Stimulated activated naive CD8-positive, alpha-beta T cell treated with anti-CD3 and anti-CD28 coated beads, Interleukin-15, amount 100 ng/mL, for 72 hours (primary cell): ENCODE data around the gene C11orf52.
A peak's percentile ranks its signal among the peaks of the same experiment; 100 is the strongest.
"Not testable (repeated sequence)": the region's sequence is repeated elsewhere in the genome, so short reads cannot be mapped to it uniquely, and the experiment has no call there.

Experiments used
- ATAC-seq: fragments of 150-1000 bp; cut with Tn5 transposase; 2 replicates; pipeline ENCODE4 v1.10.0; 2021; ENCODE audit warnings: mild to moderate bottlenecking, moderate library complexity
- DNase-seq, 2 donors: peaks; one replicate each; pipeline ENCODE4 v3.0.0; 2021 to 2022
- H3K27ac Mint-ChIP-seq, 2 donors: one replicate each; pipeline ENCODE4 v1.8.0; 2022; ENCODE audit warnings: mild to moderate bottlenecking in 2 of 2, mixed read lengths in 2 of 2, moderate library complexity in 2 of 2
- H3K27me3 Mint-ChIP-seq: one replicate; pipeline ENCODE4 v1.8.0; 2022; ENCODE audit warnings: mixed read lengths
- H3K4me1 Mint-ChIP-seq: one replicate; pipeline ENCODE4 v1.8.0; 2022; ENCODE audit warnings: mild to moderate bottlenecking, mixed read lengths
- H3K4me3 Mint-ChIP-seq, 2 donors: one replicate each; pipeline ENCODE4 v1.8.0; 2022; ENCODE audit warnings: mild to moderate bottlenecking in 2 of 2, mixed read lengths in 2 of 2, moderate library complexity in 1 of 2
- H3K9me3 Mint-ChIP-seq, 2 donors: one replicate each; pipeline ENCODE4 v1.8.0; 2022; ENCODE audit warnings: mixed read lengths in 2 of 2

The C11orf52 gene

GRCh38 chr11:111923951-111924350 lies 5.2 kb downstream of the C11orf52 start:
- H3K27me3 Mint-ChIP-seq, result peaks cover 22% of the 10 kb centered on the region
- peak overlapping the region in 1 of 2 donors; percentile 14 for H3K4me3 Mint-ChIP-seq
- ATAC-seq, result no peak
- DNase-seq, result no peak
- H3K4me1 Mint-ChIP-seq, result peaks cover 37% of the 10 kb centered on the region
- no peaks in the 10 kb centered on the region for H3K9me3 Mint-ChIP-seq
- no peak overlapping the region for H3K27ac Mint-ChIP-seq

- Mint-ChIP-seq H3K9me3 (no peaks in the 10 kb centered on the region), H3K27me3 (peaks cover 17% of the 10 kb centered on the region), H3K4me3 (peak overlapping the region; percentile 85), H3K27ac (no peak overlapping the region), H3K4me1 (peaks cover 37% of the 10 kb centered on the region)
- DNase-seq (no peak), ATAC-seq (no peak)
Measured at GRCh38 chr11:111925953-111926352, 7.2 kb downstream of the C11orf52 start.

GRCh38 chr11:111926505-111927391 lies 8.0 kb downstream of the C11orf52 start:
- peak overlapping the region; percentile 66 to 93 for H3K27ac Mint-ChIP-seq
- ATAC-seq (peak; percentile 93), DNase-seq (peak; percentile 96 to 97)
- H3K9me3 Mint-ChIP-seq, result no peaks in the 10 kb centered on the region
- peak overlapping the region; percentile 85 for H3K4me3 Mint-ChIP-seq
- H3K4me1 Mint-ChIP-seq, result peaks cover 38% of the 10 kb centered on the region
- peaks cover 16% of the 10 kb centered on the region for H3K27me3 Mint-ChIP-seq

- H3K27me3 Mint-ChIP-seq, result no peaks in the 10 kb centered on the region
- H3K4me1 Mint-ChIP-seq, result peaks cover 41% of the 10 kb centered on the region
- ATAC-seq (no peak), DNase-seq (no peak)
- no peaks in the 10 kb centered on the region for H3K9me3 Mint-ChIP-seq
- no peak overlapping the region for H3K4me3 Mint-ChIP-seq
- no peak overlapping the region for H3K27ac Mint-ChIP-seq
Measured at GRCh38 chr11:111930472-111930871, 11.8 kb downstream of the C11orf52 start.

- peak overlapping the region in 1 of 2 donors; percentile 52 for H3K4me3 Mint-ChIP-seq
- DNase-seq (no peak), ATAC-seq (peak; percentile 57)
- H3K9me3 Mint-ChIP-seq, result no peaks in the 10 kb centered on the region
- H3K27me3 Mint-ChIP-seq, result no peaks in the 10 kb centered on the region
- no peak overlapping the region for H3K27ac Mint-ChIP-seq
- peaks cover 43% of the 10 kb centered on the region for H3K4me1 Mint-ChIP-seq
Measured at GRCh38 chr11:111932611-111932950, 13.9 kb downstream of the C11orf52 start.

GRCh38 chr11:111933176-111933575 lies 14.5 kb downstream of the C11orf52 start:
- H3K4me1 Mint-ChIP-seq, result peaks cover 48% of the 10 kb centered on the region
- not testable (repeated sequence) for DNase-seq, H3K4me3 Mint-ChIP-seq, H3K27me3 Mint-ChIP-seq, H3K9me3 Mint-ChIP-seq, ATAC-seq, H3K27ac Mint-ChIP-seq

- H3K27ac Mint-ChIP-seq, result no peak overlapping the region
- peaks cover 55% of the 10 kb centered on the region for H3K4me1 Mint-ChIP-seq
Measured at GRCh38 chr11:111933872-111934271, 15.2 kb downstream of the C11orf52 start.

GRCh38 chr11:111934306-111934705 lies 15.6 kb downstream of the C11orf52 start:
- no peaks in the 10 kb centered on the region for H3K9me3 Mint-ChIP-seq
- no peak overlapping the region for H3K4me3 Mint-ChIP-seq
- no peak overlapping the region for H3K27ac Mint-ChIP-seq
- no peaks in the 10 kb centered on the region for H3K27me3 Mint-ChIP-seq
- DNase-seq, result no peak
- no peak for ATAC-seq
- H3K4me1 Mint-ChIP-seq, result peaks cover 59% of the 10 kb centered on the region

More at GRCh38 chr11:111933872-111934271, 15.2 kb downstream of the C11orf52 start:
- Mint-ChIP-seq H3K27me3 (no peaks in the 10 kb centered on the region), H3K9me3 (no peaks in the 10 kb centered on the region), H3K4me3 (no peak overlapping the region)
- ATAC-seq, result no peak
- DNase-seq, result no peak

- H3K27me3 Mint-ChIP-seq, result no peaks in the 10 kb centered on the region
- peak overlapping the region; percentile 62 to 67 for H3K27ac Mint-ChIP-seq
- H3K4me1 Mint-ChIP-seq, result peaks cover 63% of the 10 kb centered on the region
- DNase-seq (no peak), ATAC-seq (peak; percentile 34)
- H3K4me3 Mint-ChIP-seq, result peak overlapping the region; percentile 70 to 73
- H3K9me3 Mint-ChIP-seq, result no peaks in the 10 kb centered on the region
Measured at GRCh38 chr11:111935317-111936039, 16.8 kb downstream of the C11orf52 start.

- Mint-ChIP-seq H3K4me3 (peak overlapping the region; percentile 73 to 88), H3K27me3 (no peaks in the 10 kb centered on the region), H3K27ac (peak overlapping the region in 1 of 2 donors; percentile 86), H3K9me3 (no peaks in the 10 kb centered on the region), H3K4me1 (peaks cover 63% of the 10 kb centered on the region)
- DNase-seq, result no peak
- no peak for ATAC-seq
Measured at GRCh38 chr11:111936040-111936540, 17.4 kb downstream of the C11orf52 start.

- H3K4me3 Mint-ChIP-seq, result peak overlapping the region; percentile 88 to 93
- no peaks in the 10 kb centered on the region for H3K27me3 Mint-ChIP-seq
- H3K4me1 Mint-ChIP-seq, result peaks cover 55% of the 10 kb centered on the region
- DNase-seq (peak in 1 of 2 donors; percentile 18), ATAC-seq (no peak)
- H3K27ac Mint-ChIP-seq, result peak overlapping the region; percentile 60 to 87
- H3K9me3 Mint-ChIP-seq, result no peaks in the 10 kb centered on the region
Measured at GRCh38 chr11:111937461-111937769, 18.7 kb downstream of the C11orf52 start.

GRCh38 chr11:111937844-111938243 lies 19.1 kb downstream of the C11orf52 start:
- Mint-ChIP-seq H3K27ac (peak overlapping the region; percentile 60 to 87), H3K27me3 (no peaks in the 10 kb centered on the region), H3K4me1 (peaks cover 50% of the 10 kb centered on the region), H3K9me3 (no peaks in the 10 kb centered on the region), H3K4me3 (peak overlapping the region; percentile 88 to 93)
- ATAC-seq (no peak), DNase-seq (no peak)

- H3K27me3 Mint-ChIP-seq, result no peaks in the 10 kb centered on the region
- H3K9me3 Mint-ChIP-seq, result no peaks in the 10 kb centered on the region
- H3K4me1 Mint-ChIP-seq, result peaks cover 52% of the 10 kb centered on the region
- ATAC-seq, result peak; percentile 83
- peak in 1 of 2 donors; percentile 59 for DNase-seq
- H3K27ac Mint-ChIP-seq, result peak overlapping the region; percentile 64 to 65
- peak overlapping the region; percentile 88 to 93 for H3K4me3 Mint-ChIP-seq
Measured at GRCh38 chr11:111938687-111939160, 20.0 kb downstream of the C11orf52 start.

GRCh38 chr11:111939836-111940604 lies 21.3 kb downstream of the C11orf52 start:
- no peak for ATAC-seq
- peaks cover 62% of the 10 kb centered on the region for H3K4me1 Mint-ChIP-seq
- DNase-seq, result no peak
- H3K27ac Mint-ChIP-seq, result no peak overlapping the region
- no peak overlapping the region for H3K4me3 Mint-ChIP-seq
- no peaks in the 10 kb centered on the region for H3K9me3 Mint-ChIP-seq
- H3K27me3 Mint-ChIP-seq, result no peaks in the 10 kb centered on the region

GRCh38 chr11:111941963-111942362 lies 23.2 kb downstream of the C11orf52 start:
- no peak for ATAC-seq
- peaks cover 44% of the 10 kb centered on the region for H3K4me1 Mint-ChIP-seq
- H3K27ac Mint-ChIP-seq, result no peak overlapping the region
- H3K27me3 Mint-ChIP-seq, result no peaks in the 10 kb centered on the region
- no peak for DNase-seq
- H3K9me3 Mint-ChIP-seq, result no peaks in the 10 kb centered on the region
- H3K4me3 Mint-ChIP-seq, result no peak overlapping the region
